IPS-18c (cell line): ENCODE results near the gene ZFHX2.
"Not testable (repeated sequence)": the region's sequence is repeated elsewhere in the genome, so short reads cannot be mapped to it uniquely, and the experiment has no call there.

Experiments used
- H3K4me3 ChIP-seq: 2 replicates; pipeline ENCODE4 v1.7.0; 2013; ENCODE audit warnings: low read depth, mild to moderate bottlenecking, low read length, moderate library complexity; ENCODE audit not compliant: insufficient read depth
- H3K9me3 ChIP-seq: one replicate; pipeline ENCODE4 v1.6.1; 2013; ENCODE audit warnings: mild to moderate bottlenecking, low read length, moderate library complexity; ENCODE audit not compliant: control insufficient read depth, insufficient read depth

The ZFHX2 gene

DNA sequence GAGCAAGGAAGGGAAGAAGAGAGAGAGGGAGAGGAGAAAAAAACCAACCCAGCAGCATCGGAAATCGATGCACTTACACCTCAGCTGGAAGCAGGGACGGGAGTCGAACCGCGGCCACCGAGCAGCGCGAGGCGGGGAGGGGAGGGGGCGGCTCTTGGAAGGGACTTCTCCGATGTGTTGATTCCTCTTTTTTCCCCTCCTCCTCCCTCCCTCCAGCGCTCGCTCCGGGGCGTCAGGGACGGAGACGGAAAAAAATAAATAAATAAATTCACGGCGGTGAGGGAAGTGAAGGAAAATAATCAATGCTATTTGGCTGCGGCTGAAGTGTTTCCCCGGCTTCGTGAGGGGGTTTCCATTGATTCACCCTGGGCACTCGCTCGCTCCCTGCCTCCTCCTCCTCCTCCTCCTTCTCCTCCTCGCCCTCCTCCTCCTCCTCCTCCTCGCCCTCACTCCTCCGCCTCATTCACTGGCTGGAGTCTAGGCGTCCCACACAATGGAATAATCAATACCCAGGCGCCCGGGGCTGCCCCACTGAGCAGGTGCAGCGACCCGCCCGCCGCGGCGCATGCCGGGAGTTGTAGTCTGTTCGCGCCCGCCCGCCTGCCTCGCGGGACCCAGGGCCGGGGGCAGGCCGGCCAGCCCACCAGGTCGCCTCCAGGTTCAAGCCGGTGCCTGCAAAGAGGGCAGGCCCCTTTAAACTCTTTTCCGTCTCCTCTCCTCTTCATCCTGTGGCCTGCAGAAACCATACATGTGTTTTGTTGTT lies at the start of gene ZFHX2:
Gene ZFHX2, minus strand, starts transcription at position 500 of the 763 bp plus-strand sequence. CDS start 16,440 bp downstream, outside the sequence.
- peak within 1 kb of the TSS; percentile 95 for H3K4me3 ChIP-seq

DNA sequence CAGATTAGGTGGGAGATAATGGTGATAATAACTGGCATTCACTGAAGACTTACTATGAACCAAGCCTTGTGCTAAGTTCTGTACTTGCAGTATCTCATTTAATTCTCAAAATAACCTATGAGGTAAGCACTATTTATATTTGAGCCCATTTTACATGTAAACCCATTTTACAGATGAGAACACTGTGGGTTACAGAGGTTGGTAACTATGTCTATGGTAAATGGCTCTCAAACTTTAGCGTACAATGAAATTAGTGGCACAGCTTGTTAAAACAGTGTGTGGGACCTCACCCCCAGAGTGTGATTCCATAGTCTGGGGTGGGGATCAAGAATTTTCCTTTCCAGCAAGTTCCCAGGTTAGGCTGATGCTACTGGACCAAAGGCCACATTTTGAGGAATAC lies 49.2 kb upstream of the ZFHX2 start:
- Histone ChIP-seq H3K9me3 (no peaks in the 10 kb centered on the region), H3K4me3 (no peak overlapping the region)

More for the DNA sequence above, at the start of gene ZFHX2:
- peaks cover 3% of the 10 kb centered on the region for H3K9me3 ChIP-seq

DNA sequence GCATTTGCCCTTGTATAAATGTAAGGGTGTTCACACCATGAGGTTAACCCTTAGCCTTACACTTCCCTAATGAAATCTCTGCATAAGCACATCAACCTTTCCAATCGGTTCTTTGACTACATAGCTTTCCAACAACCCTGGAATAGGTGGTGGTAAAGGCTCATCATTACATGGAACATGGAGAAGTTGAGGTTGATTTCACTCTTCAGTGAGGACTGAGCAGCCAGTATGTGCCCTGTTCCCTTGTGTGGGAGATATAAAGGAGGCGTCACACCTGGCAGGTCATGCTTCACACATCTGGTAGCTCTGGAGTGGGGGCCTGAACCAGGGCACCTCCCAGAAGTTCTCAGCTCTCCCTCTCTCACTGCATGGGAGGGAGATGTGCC lies 48.8 kb upstream of the ZFHX2 start:
- no peak overlapping the region for H3K4me3 ChIP-seq
- no peaks in the 10 kb centered on the region for H3K9me3 ChIP-seq

DNA sequence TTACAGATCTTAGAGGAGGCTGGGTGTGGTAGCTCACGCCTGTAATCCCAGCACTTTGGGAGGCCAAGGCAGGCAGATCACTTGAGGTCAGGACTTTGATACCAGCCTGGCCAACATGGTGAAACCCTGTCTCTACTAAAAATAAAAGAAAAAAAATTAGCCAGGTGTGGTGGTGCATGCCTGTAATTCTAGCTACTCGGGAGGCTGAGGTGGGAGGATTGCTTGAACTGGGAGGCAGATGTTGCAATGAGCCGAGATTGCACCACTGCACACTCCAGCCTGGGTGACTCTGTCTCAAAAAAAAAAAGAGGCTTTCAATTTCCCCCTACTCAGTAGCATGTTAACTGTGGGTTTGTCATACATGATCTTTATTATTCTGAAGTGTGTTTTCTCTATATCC lies 42.6 kb upstream of the ZFHX2 start:
- not testable (repeated sequence) for H3K9me3 ChIP-seq, H3K4me3 ChIP-seq

DNA sequence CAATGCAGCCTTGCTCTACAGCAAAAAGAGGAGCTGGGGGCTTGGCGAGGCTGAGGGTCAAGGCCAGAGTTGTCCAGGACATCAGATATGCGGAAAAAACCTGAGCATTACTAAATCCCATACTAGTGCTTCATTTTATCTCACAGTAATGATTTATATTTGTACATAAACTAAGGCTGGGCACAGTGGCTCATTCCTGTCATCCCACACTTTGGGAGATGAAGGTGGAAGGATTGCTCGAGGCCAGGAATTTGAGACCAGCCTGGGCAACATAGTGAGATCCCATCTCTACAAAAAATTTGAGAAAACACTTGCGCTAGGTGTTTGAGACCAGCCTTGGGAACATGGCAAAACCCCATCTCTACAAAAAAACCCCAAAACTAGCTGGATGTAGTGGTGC lies 38.6 kb upstream of the ZFHX2 start:
- Histone ChIP-seq H3K9me3 (no peaks in the 10 kb centered on the region), H3K4me3 (no peak overlapping the region)

DNA sequence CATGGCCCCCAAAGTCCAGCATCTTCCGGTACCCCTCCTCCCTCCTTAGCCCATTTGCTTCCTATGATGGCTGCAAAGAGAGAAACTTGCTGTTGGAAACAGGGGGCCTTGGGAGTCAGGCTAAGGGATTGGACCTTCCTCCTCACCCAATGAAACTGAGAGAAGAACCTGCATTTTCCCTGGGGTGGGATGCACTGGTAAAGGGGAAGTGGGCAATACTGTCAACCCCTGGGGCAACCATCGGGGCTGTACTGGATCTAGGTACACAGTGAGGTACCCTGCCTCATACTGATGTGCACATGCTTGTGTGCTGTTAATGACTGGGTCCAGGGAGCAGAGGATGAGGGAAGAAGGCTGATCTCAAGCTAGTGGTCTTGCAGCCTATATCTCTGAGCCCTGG lies 38.0 kb upstream of the ZFHX2 start:
- Histone ChIP-seq H3K4me3 (no peak overlapping the region), H3K9me3 (no peaks in the 10 kb centered on the region)

DNA sequence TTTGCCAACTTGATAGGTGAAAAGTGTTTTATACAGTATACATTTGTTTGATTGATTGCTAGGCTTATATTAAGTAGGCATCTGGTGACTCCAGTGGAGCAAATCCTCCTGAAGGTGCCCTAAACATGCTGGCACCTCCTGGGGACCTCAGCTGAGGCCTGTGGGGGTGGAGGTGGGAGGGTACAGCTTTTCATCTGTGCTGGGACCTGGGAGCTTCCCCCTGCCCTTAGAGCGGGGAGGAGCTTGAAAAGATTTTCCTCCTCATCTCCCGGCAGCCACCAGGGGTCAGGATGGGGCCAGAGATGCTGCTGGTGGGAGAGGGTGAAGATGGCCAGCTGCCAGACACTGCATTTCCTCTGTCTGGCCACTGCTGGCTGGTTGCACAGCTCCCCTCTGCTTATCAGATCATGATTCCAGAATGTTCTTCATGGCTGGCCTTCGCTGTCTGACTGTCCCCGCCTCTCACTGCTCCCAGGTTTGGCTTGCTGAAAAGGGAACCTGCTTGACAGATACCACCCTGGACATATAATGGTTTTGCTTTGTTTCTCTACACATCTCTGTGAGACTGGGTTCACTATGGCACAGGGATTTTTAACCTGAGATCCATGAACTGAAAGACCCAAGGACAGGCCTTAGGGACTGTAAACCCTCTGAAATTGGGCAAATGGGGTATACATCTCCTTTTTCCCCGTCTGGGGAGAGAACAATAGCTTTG lies 37.5 kb upstream of the ZFHX2 start:
- H3K9me3 ChIP-seq, result no peaks in the 10 kb centered on the region
- H3K4me3 ChIP-seq, result no peak overlapping the region

DNA sequence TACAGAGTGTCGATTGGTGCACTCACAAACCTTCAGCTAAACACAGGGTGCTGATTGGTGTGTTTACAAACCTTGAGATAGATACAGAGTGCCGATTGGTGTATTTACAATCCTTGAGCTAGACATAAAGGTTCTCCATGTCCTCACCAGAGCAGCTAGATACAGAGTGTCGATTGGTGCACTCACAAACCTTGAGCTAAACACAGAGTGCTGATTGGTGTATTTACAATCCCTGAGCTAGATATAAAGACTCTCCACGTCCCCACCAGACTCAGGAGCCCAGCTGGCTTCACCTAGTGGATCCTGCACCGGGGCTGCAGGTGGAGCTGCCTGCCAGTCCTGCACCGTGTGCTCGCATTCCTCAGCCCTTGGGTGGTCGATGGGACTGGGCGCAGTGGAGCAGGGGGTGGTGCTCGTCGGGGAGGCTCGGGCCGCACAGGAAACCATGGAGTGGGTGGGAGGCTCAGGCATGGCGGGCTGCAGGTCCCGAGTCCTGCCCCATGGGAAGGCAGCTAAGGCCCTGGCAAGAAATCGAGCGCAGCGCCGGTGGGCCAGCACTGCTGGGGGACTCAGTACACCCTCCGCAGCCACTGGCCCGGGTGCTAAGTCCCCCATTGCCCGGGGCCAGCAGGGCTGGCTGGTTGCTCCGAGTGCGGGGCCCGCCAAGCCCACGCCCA lies 33.1 kb upstream of the ZFHX2 start:
- H3K9me3 ChIP-seq, result not testable (repeated sequence)

DNA sequence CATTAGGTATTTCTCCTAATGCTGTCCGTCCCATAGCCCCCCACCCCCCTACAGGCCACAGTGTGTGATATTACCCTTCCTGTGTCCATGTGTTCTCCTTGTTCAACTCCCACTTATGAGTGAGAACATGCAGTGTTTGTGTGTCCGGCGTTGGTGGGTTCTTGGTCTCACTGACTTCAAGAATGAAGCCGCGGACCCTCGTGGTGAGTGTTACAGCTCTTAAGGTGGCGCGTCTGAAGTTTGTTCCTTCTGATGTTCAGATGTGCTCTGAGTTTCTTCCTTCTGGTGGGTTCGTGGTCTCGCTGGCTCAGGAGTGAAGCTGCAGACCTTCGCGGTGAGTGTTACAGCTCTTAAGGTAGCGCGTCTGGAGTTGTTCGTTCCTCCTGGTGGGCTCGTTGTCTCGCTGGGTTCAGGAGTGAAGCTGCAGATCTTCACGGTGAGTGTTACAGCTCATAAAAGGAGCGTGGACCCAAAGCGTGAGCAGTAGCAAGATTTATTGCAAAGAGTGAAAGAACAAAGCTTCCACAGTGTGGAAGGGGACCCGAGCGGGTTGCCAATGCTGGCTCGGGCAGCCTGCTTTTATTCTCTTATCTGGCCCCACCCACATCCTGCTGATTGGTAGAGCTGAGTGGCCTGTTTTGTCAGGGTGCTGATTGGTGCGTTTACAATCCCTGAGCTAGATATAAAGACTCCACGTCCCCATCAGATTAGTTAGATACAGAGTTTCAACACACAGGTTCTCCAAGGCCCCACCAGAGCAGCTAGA lies 32.4 kb upstream of the ZFHX2 start:
- H3K9me3 ChIP-seq, H3K4me3 ChIP-seq: not testable (repeated sequence)

More for the DNA sequence above, 33.1 kb upstream of the ZFHX2 start:
- H3K4me3 ChIP-seq, result not testable (repeated sequence)

DNA sequence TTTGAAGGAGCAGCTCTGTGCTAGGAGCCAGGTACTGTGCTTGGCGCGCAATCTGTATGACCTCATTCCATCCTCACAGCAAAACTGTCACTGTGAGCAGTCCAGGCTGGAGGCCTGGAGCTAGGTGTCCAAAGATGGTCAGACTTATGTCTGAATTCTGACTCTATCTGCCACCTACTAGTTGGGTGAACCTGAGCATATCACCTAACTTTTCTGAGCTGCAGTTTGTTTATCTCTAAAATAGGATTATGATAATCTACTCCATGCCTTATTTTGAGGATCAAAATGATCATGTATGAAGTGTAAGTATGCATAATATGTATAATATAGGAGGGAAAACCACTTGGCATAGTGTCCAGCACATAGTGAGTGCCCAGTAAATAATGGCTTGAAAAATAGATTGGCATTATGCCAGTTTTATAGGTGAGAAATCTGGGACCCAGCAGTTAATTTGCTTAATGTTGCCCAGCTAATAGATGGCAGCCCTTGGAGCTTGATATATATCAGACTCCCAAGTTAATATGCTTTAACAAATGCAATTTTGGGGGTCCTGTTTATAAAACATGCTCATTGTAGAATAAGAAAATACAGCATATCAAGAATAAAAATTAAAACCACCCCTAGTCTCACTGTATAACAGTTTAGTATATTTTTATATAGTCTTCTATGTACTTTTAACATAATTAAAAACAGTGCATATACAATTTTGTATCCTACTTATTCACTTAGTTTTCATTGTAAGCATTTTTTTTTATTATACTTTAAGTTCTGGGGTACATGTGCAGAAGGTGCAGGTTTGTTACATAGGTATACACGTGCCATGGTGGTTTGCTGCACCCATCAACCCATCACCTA lies 31.6 kb upstream of the ZFHX2 start:
- no peak overlapping the region for H3K4me3 ChIP-seq
- H3K9me3 ChIP-seq, result no peaks in the 10 kb centered on the region

DNA sequence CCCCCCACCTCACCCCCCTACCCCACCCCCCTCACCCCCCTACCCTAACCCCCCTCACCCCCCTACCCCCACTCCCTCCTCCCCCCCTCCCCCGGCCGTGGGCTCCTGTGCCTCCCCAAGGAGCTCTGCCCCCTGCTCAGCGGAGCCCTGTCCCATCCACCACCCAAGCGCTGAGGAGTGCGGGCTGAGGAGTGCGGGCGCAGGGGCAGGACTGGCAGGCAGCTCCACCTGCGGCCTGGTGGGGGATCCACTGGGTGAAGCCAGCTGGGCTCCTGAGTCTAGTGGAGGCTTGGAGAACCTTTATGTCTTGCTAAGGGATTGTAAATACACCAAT lies 29.4 kb upstream of the ZFHX2 start:
- H3K4me3 ChIP-seq, result no peak overlapping the region
- no peaks in the 10 kb centered on the region for H3K9me3 ChIP-seq

DNA sequence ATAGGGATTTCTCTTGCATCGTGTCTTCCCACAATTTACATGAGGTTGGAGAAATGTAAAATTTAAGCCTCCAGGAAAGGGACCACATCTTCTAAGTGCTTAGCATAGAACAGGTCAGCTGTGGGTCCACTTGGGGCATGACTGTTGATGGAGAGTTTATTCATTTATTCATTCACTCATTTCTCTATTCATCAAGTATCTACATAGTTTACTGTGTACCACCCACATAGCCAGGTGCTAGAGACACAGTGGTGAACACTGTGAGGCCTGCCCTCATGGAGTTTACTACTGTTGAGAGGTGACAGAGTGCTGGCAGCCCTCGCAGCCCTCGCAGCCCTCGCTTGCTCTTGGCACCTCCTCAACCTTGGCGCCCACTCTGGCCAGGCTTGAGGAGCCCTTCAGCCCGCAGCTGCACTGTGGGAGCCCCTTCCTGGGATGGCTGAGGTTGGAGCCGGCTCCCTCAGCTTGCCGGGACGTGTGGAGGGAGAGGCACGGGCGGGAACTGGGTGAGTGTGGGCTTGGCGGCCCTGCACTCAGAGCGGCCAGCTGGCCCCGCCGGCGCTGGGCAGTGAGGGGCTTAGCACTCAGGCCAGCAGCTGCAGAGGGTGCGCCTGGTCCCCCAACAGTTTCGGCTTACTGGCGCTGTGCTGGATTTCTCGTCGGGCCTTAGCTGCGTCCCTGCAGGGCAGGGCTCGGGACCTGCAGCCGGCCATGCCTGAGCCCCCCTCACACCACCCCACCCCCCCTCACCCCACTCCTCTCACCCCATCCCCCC lies 28.8 kb upstream of the ZFHX2 start:
- H3K4me3 ChIP-seq, result no peak overlapping the region
- H3K9me3 ChIP-seq, result no peaks in the 10 kb centered on the region

DNA sequence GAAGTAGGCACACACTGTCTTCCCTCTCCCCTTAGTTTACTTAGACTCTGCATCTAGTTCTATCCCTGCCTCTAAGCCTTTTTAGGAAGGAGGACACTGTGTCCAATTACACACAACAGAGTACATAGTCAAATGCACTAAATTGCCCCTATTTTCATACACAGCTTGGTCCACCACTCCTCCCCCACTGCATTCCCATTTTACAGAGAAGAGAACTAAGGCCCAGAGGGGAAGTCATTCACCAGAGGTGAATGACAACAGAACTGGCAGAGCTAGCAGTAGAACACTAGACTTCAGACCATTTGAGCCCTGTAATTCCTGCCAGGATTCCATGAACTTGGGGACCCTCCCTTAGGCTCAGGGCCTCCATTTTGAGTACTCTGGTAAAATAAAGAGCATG lies 28.2 kb upstream of the ZFHX2 start:
- no peak overlapping the region for H3K4me3 ChIP-seq
- H3K9me3 ChIP-seq, result no peaks in the 10 kb centered on the region

DNA sequence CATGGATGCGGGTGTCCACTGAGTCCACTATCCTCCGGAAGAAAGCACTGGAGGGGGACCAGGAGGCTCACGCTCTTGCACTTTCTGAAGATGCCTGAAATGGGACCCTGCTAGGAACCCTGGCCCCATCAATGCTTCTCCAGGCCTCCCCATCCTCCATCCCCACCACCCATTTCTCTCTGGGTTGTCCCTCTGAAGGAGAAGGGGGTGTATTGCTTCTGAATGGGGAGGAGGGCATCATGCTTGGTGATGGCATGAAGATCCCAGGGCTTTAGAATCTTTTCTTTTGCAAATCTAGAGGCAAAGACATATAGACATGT lies 27.7 kb upstream of the ZFHX2 start:
- Histone ChIP-seq H3K9me3 (no peaks in the 10 kb centered on the region), H3K4me3 (no peak overlapping the region)

DNA sequence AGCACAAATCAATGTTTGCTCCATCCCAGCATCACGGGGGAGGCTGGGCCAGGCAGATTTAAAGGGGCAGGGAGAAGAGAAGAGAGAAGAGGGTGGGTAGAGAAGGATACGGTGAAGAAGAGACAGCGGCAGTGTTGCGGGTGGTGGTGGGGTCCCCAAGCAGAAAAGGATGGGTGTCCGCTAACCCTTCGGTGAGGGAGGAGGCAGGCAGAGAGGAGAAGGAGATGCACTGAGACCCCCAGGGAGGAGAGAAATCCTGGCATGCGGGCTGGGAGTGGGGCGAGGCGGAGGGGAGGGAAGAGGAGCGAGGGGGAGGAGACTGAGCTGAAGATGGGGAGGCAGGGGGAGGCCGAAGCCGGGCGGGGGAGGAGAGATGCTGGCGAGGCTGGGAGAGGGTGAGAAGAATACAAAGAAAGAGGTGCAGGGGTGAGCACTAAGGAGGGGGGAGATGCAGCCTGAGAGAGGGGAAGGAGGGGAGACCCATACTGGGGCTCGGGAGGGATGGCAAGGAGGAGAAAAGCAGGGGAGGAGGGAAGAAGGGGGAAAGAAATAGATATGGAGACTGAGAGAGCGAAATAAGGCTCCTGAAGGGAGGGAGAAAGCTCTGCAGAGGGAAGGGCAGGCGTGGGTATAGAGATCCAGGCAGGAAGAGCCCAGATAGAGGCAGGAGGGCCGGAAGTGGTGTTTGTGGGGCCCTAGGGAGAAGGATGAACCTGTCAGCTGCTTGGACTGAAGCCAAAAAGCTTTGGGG lies 27.2 kb upstream of the ZFHX2 start, which contains the start of gene JPH4:
Gene JPH4, minus strand, starts transcription at position 231 of the 751 bp plus-strand sequence. CDS start 1,337 bp downstream, outside the sequence.
- peak within 1 kb of the TSS; percentile 48 for H3K4me3 ChIP-seq
- H3K9me3 ChIP-seq, result no peaks in the 10 kb centered on the region
